ENCODE results near the gene MS4A14.

- TF ChIP-seq CTCF (IDR thresholded peaks at IDR 0.05) (no peak), POLR2AphosphoS5 (IDR thresholded peaks at IDR 0.05; ENCODE audit: low read depth, low read length) (no peak), SIN3A (IDR thresholded peaks at IDR 0.05; ENCODE audit: borderline replicate concordance, insufficient read depth, low read depth, low read length) (no peak), TCF7L2 (IDR thresholded peaks at IDR 0.05; ENCODE audit: low read depth, low read length) (no peak)
These were observed 59.3 kb downstream of the MS4A14 start, which contains the start of gene MS4A1 for GRCh38 chr11:60455531-60456042.
